Hepatocyte (in vitro differentiated cells): ENCODE data around the gene FBXW2.

Experiments used
- CTCF ChIP-seq: fragments of 200-600 bp; sonication (generic); IDR thresholded peaks from 2 replicates; pipeline ENCODE4 v1.5.1; 2016; ENCODE audit warnings: antibody characterized with exemption, mild to moderate bottlenecking; ENCODE audit not compliant: poor library complexity
- EZH2 ChIP-seq: fragments of 200-600 bp; sonication (generic); IDR thresholded peaks from 2 replicates; pipeline ENCODE4 v1.6.1; 2016; ENCODE audit warnings: antibody characterized with exemption, mild to moderate bottlenecking, borderline replicate concordance
- EZH2phosphoT487 ChIP-seq: fragments of 200-600 bp; sonication (generic); IDR thresholded peaks from one replicate; pipeline ENCODE4 v1.6.1; 2018; ENCODE audit warnings: antibody characterized with exemption, mild to moderate bottlenecking, low read depth, moderate library complexity; ENCODE audit not compliant: unreplicated experiment, severe bottlenecking

GRCh38 chr9:120715389-120715924 is 77.8 kb downstream of the FBXW2 start:
- TF ChIP-seq CTCF (no peak), EZH2 (no peak), EZH2phosphoT487 (no peak)
